H9 (cell line): ENCODE measurements around the gene GABRR2. TPM values are rescaled to one million over a fixed set of nuclear protein-coding genes. Genes with fewer than 3 reads are reported as not detected.

Source experiments
- DNase-seq: peaks from one replicate; pipeline ENCODE4 v3.0.0-alpha.2; 2017
- H2AFZ ChIP-seq: one replicate; pipeline ENCODE4 v1.6.1; 2013; ENCODE audit warnings: mild to moderate bottlenecking, low read length, control low read depth, moderate library complexity
- H2AK5ac ChIP-seq: 2 replicates; pipeline ENCODE4 v1.6.1; 2013; ENCODE audit warnings: low read length, control low read depth, mixed read lengths; ENCODE audit not compliant: insufficient read length
- H2BK120ac ChIP-seq: one replicate; pipeline ENCODE4 v1.6.1; 2013; ENCODE audit warnings: low read depth, mild to moderate bottlenecking, low read length, control low read depth, inconsistent platforms; ENCODE audit not compliant: poor library complexity, severe bottlenecking
- H2BK12ac ChIP-seq: 2 replicates; pipeline ENCODE4 v1.6.1; 2013; ENCODE audit warnings: low read length, control low read depth, mixed read lengths, low read depth; ENCODE audit not compliant: insufficient read length
- H2BK15ac ChIP-seq: 2 replicates; pipeline ENCODE4 v1.6.1; 2013; ENCODE audit warnings: low read depth, low read length, control low read depth
- H2BK20ac ChIP-seq: one replicate; pipeline ENCODE4 v1.6.1; 2013; ENCODE audit warnings: low read depth, mild to moderate bottlenecking, low read length, control low read depth, inconsistent platforms; ENCODE audit not compliant: poor library complexity, severe bottlenecking
- H2BK5ac ChIP-seq: 2 replicates; pipeline ENCODE4 v1.6.1; 2013; ENCODE audit warnings: low read length, control low read depth, mixed read lengths; ENCODE audit not compliant: insufficient read length
- H3K14ac ChIP-seq: 2 replicates; pipeline ENCODE4 v1.6.1; 2013; ENCODE audit warnings: low read length, control low read depth; ENCODE audit not compliant: insufficient read depth
- H3K18ac ChIP-seq: 2 replicates; pipeline ENCODE4 v1.6.1; 2013; ENCODE audit warnings: low read depth, mild to moderate bottlenecking, mixed read lengths, low read length, control low read depth; ENCODE audit not compliant: insufficient read length
- H3K23ac ChIP-seq: 2 replicates; pipeline ENCODE4 v1.6.1; 2013; ENCODE audit warnings: low read length, control low read depth, mixed read lengths, low read depth; ENCODE audit not compliant: insufficient read length
- H3K23me2 ChIP-seq: 2 replicates; pipeline ENCODE4 v1.6.1; 2013; ENCODE audit warnings: low read depth, mild to moderate bottlenecking, mixed read lengths, low read length, control low read depth; ENCODE audit not compliant: insufficient read length, poor library complexity, severe bottlenecking
- H3K27ac ChIP-seq: 2 replicates; pipeline ENCODE4 v1.5.1; 2013; ENCODE audit warnings: low read length, control low read depth, mixed read lengths, low read depth; ENCODE audit not compliant: insufficient read length
- H3K27me3 ChIP-seq: 2 replicates; pipeline ENCODE4 v1.6.1; 2013; ENCODE audit warnings: low read length, control low read depth, inconsistent platforms; ENCODE audit not compliant: insufficient read depth
- H3K4ac ChIP-seq: 2 replicates; pipeline ENCODE4 v1.6.1; 2013; ENCODE audit warnings: low read depth, mild to moderate bottlenecking, control low read depth, inconsistent platforms, low read length, moderate library complexity
- H3K4me1 ChIP-seq: 2 replicates; pipeline ENCODE4 v1.6.1; 2013; ENCODE audit warnings: low read length, control low read depth, inconsistent platforms; ENCODE audit not compliant: insufficient read depth
- H3K4me2 ChIP-seq: 2 replicates; pipeline ENCODE4 v1.6.1; 2013; ENCODE audit warnings: low read length, control low read depth, mixed read lengths; ENCODE audit not compliant: insufficient read length, insufficient read depth
- H3K56ac ChIP-seq: 2 replicates; pipeline ENCODE4 v1.6.1; 2013; ENCODE audit warnings: low read depth, mild to moderate bottlenecking, mixed read lengths, low read length, control low read depth; ENCODE audit not compliant: insufficient read length
- H3K79me1 ChIP-seq: 2 replicates; pipeline ENCODE4 v1.6.1; 2013; ENCODE audit warnings: low read depth, mild to moderate bottlenecking, moderate library complexity, low read length, control low read depth, inconsistent platforms; ENCODE audit not compliant: insufficient read depth, poor library complexity, severe bottlenecking
- H3K79me2 ChIP-seq: 2 replicates; pipeline ENCODE4 v1.6.1; 2013; ENCODE audit warnings: low read length, control low read depth, inconsistent platforms; ENCODE audit not compliant: insufficient read depth
- H3K9ac ChIP-seq: 2 replicates; pipeline ENCODE4 v1.6.1; 2013; ENCODE audit warnings: low read length, control low read depth, mixed read lengths; ENCODE audit not compliant: insufficient read length; ENCODE audit errors: extremely low read depth
- H3K9me3 ChIP-seq: one replicate; pipeline ENCODE4 v1.6.1; 2013; ENCODE audit warnings: low read depth, low read length, inconsistent platforms; ENCODE audit not compliant: control insufficient read depth
- H3T11ph ChIP-seq: one replicate; pipeline ENCODE4 v1.6.1; 2013; ENCODE audit warnings: mild to moderate bottlenecking, low read length, control low read depth, inconsistent platforms
- H4K20me1 ChIP-seq: one replicate; pipeline ENCODE4 v1.6.1; 2013; ENCODE audit not compliant: control insufficient read depth, insufficient read length, insufficient read depth
- H4K5ac ChIP-seq: 2 replicates; pipeline ENCODE4 v1.6.1; 2013; ENCODE audit warnings: low read depth, mild to moderate bottlenecking, mixed read lengths, low read length, control low read depth; ENCODE audit not compliant: insufficient read length
- H4K8ac ChIP-seq: replicated peaks from 2 replicates; pipeline ENCODE4 v1.6.1; 2013; ENCODE audit warnings: low read length, control low read depth, mixed read lengths, low read depth; ENCODE audit not compliant: insufficient read length
- H4K91ac ChIP-seq: 2 replicates; pipeline ENCODE4 v1.6.1; 2013; ENCODE audit warnings: low read depth, mild to moderate bottlenecking, moderate library complexity, mixed read lengths, low read length, control low read depth; ENCODE audit not compliant: insufficient read length
- H3K27ac Mint-ChIP-seq, 3 experiments: 2 replicates in 2 of 3; 3 replicates in 1 of 3; pipeline ENCODE4 v1.8.0; 2020 to 2021; ENCODE audit warnings: mixed read lengths in 3 of 3, mild to moderate bottlenecking in 1 of 3, moderate library complexity in 1 of 3
- H3K27me3 Mint-ChIP-seq: 2 replicates; pipeline ENCODE4 v1.8.0; 2021; ENCODE audit warnings: low read depth, mild to moderate bottlenecking, moderate library complexity, mixed read lengths
- H3K36me3 Mint-ChIP-seq, 3 experiments: 2 replicates in 2 of 3; 3 replicates in 1 of 3; pipeline ENCODE4 v1.8.0; 2020 to 2021; ENCODE audit warnings: low read depth in 3 of 3, mixed read lengths in 3 of 3; ENCODE audit not compliant: insufficient read depth in 1 of 3
- H3K4me1 Mint-ChIP-seq, 2 experiments: 2 replicates each; pipeline ENCODE4 v1.8.0; 2020; ENCODE audit warnings: mixed read lengths in 2 of 2
- H3K4me3 Mint-ChIP-seq, 2 experiments: 2 replicates in 1 of 2; 3 replicates in 1 of 2; pipeline ENCODE4 v1.8.0; 2020 to 2021; ENCODE audit warnings: mild to moderate bottlenecking in 2 of 2, mixed read lengths in 2 of 2, moderate library complexity in 1 of 2
- H3K9me3 Mint-ChIP-seq, 2 experiments: 2 replicates in 1 of 2; 3 replicates in 1 of 2; pipeline ENCODE4 v1.8.0; 2020; ENCODE audit warnings: mild to moderate bottlenecking in 2 of 2, mixed read lengths in 2 of 2, moderate library complexity in 1 of 2
- WGBS: extraction: QIAGEN DNeasy Blood & Tissue Kit; methylation state at CpG from one replicate; pipeline ENCODE4 v1.1.7; 2013; ENCODE audit warnings: missing lambda C conversion rate, low lambda C conversion rate, mixed read lengths; ENCODE audit not compliant: insufficient read length; ENCODE audit errors: extremely low coverage; 5-methylcytosine and 5-hydroxymethylcytosine counted together
- total RNA-seq: library from RNA; stranded (reverse); gene quantifications from 2 replicates; pipeline ENCODE4 v1.2.1, GENCODE V29; 2021
- TF ChIP-seq, protein P1 (sequence below): fragments of 200-600 bp; sonication (generic); conservative IDR thresholded peaks from 3 replicates; pipeline ENCODE4 v1.8.0; 2021; ENCODE audit warnings: antibody characterized with exemption, mild to moderate bottlenecking

Gene GABRR2
- total RNA-seq, 1 experiment from 2014 or later, result not detected

DNA sequence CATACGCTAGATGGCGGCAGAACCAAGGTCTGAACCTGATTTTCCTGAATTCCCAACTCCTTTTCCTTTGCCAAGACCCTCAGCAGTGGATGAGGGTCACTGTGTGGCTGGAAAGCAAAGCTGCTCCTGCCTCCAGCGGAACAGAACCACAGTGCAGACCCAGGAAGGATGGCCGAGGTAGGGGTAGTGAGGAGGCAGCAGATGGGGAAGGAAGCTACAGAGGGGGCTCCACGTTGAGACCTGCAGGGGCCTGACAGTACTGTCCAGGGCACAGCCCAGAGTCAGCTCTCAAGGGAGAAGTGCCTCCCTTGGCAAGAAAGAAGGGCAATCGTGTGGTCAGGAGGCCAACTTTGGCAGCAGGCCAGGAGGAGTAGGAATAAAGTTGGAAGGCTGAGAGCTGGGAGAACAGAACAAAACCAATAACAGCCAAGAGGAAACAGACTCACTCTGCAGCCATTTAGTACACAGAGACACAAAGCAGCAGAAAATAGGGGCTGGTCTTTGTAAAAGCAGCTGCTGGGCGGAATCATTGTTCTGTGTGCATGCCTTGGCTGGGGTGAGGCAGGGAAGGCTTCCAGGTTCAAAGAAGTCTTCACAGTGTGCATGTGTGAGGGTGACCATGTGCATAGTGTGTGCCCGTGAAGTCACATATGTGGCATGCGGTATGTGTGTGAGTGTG, 3.1 kb downstream of the GABRR2 start:
- TF ChIP-seq, protein P1, sequence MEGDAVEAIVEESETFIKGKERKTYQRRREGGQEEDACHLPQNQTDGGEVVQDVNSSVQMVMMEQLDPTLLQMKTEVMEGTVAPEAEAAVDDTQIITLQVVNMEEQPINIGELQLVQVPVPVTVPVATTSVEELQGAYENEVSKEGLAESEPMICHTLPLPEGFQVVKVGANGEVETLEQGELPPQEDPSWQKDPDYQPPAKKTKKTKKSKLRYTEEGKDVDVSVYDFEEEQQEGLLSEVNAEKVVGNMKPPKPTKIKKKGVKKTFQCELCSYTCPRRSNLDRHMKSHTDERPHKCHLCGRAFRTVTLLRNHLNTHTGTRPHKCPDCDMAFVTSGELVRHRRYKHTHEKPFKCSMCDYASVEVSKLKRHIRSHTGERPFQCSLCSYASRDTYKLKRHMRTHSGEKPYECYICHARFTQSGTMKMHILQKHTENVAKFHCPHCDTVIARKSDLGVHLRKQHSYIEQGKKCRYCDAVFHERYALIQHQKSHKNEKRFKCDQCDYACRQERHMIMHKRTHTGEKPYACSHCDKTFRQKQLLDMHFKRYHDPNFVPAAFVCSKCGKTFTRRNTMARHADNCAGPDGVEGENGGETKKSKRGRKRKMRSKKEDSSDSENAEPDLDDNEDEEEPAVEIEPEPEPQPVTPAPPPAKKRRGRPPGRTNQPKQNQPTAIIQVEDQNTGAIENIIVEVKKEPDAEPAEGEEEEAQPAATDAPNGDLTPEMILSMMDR, result peak; percentile 81
- Mint-ChIP-seq H3K27ac (peak overlapping the region in 2 of 3 experiments; percentile 32 to 63; a peak in 5 of 7 replicates), H3K36me3 (no peaks in the 10 kb centered on the region), H3K4me1 (peaks cover 19 to 25% of the 10 kb centered on the region in 2 experiments), H3K27me3 (peaks cover 2% of the 10 kb centered on the region), H3K4me3 (no peak overlapping the region), H3K9me3 (no peaks in the 10 kb centered on the region)
- no peak overlapping the region for H2BK5ac ChIP-seq
- H4K20me1 ChIP-seq, result peaks cover 3% of the 10 kb centered on the region
- no peak overlapping the region for H3K9ac ChIP-seq
- WGBS, result no CpG with 5 or more reads among the region's 9 CpGs
- no peak overlapping the region for H3K27ac ChIP-seq
- no peak overlapping the region for H2AFZ ChIP-seq
- H4K91ac ChIP-seq, result no peak overlapping the region
- no peak overlapping the region for H2BK15ac ChIP-seq
- no peak overlapping the region for H4K8ac ChIP-seq
- H3K27me3 ChIP-seq, result no peaks in the 10 kb centered on the region
- no peak overlapping the region for H2BK12ac ChIP-seq
- peak; percentile 83 for DNase-seq
- no peak overlapping the region for H2AK5ac ChIP-seq
- H3K9me3 ChIP-seq, result no peaks in the 10 kb centered on the region
- no peak overlapping the region for H3K4ac ChIP-seq
- H3K14ac ChIP-seq, result no peak overlapping the region
- H3K18ac ChIP-seq, result no peak overlapping the region
- H3K4me1 ChIP-seq, result no peaks in the 10 kb centered on the region
- H3K79me2 ChIP-seq, result no peaks in the 10 kb centered on the region
- H3K4me2 ChIP-seq, result no peak overlapping the region
- no peak overlapping the region for H3K56ac ChIP-seq
- H3K79me1 ChIP-seq, result no peaks in the 10 kb centered on the region
- H3K23me2 ChIP-seq, result no peaks in the 10 kb centered on the region
- no peak overlapping the region for H3K23ac ChIP-seq
- H2BK120ac ChIP-seq, result no peak overlapping the region
- no peak overlapping the region for H2BK20ac ChIP-seq
- H4K5ac ChIP-seq, result no peak overlapping the region
- H3T11ph ChIP-seq, result no peak overlapping the region
